Pancreas (tissue), 10 donors: ENCODE results near the gene PAK1. TPM values are rescaled to one million over a fixed set of nuclear protein-coding genes. Genes with fewer than 3 reads are reported as not detected.

ENCODE experiments used
- ATAC-seq, 4 donors: fragments of 200-7000 bp; cut with Tn5 transposase; one replicate each; pipeline versions ENCODE4 v1.8.0 to v1.9.1; 2020; ENCODE audit warnings: mild to moderate bottlenecking in 4 of 4, moderate library complexity in 4 of 4
- DNase-seq, 6 donors: peaks; one replicate each; pipeline ENCODE4 v3.0.0-alpha.2; 2020
- FAIRE-seq: peaks from 2 replicates; lab custom pipeline; 2012; peaks lifted over from hg19 to GRCh38; lab: Jason Lieb, UNC
- H3K27ac ChIP-seq, 4 donors: fragments of 200-600 bp; sonication (generic); 1 replicate in 3 of 4; 2 replicates in 1 of 4; pipeline versions ENCODE4 v1.5.0 to v1.8.0; 2020
- H3K27me3 ChIP-seq, 4 donors: fragments of 200-600 bp; one replicate each; pipeline ENCODE4 v1.8.0; 2021
- H3K36me3 ChIP-seq, 3 donors: fragments of 200-600 bp; sonication (generic) in 1 of 3; one replicate each; pipeline versions ENCODE4 v1.5.0 to v1.8.0; 2020 to 2021
- H3K4me1 ChIP-seq, 3 donors: fragments of 200-600 bp; one replicate each; pipeline ENCODE4 v1.8.0; 2021
- H3K4me3 ChIP-seq, 4 donors: fragments of 200-600 bp; sonication (generic) in 2 of 4; one replicate each; pipeline versions ENCODE4 v1.5.0 to v1.8.0; 2020 to 2021
- H3K9me3 ChIP-seq, 4 donors: fragments of 200-600 bp; one replicate each; pipeline ENCODE4 v1.8.0; 2021
- CTCF ChIP-seq, 4 donors: fragments of 200-600 bp; sonication (generic) in 3 of 4; IDR thresholded peaks; one replicate each; pipeline versions ENCODE4 v1.5.0 to v1.8.0; 2021; ENCODE audit warnings: antibody characterized with exemption in 4 of 4
- WGBS, 2 donors: extraction: QIAGEN DNeasy Blood & Tissue Kit; methylation state at CpG; one replicate each; pipeline ENCODE4 v1.1.7; 2013; 5-methylcytosine and 5-hydroxymethylcytosine counted together
- intact Hi-C, 3 donors: fragments of 100-400 bp; cut with DNase I; formaldehyde crosslinking; loops; one replicate each; pipeline versions ENCODE4 v1.11.1 to v1.14.2; 2022
- polyA plus RNA-seq, 2 donors: library from polyadenylated mRNA; stranded (reverse); fragments of 200-250 nt; gene quantifications; one replicate each; pipeline ENCODE4 v1.2.3, GENCODE V29; 2013
- total RNA-seq, 6 donors: library from RNA; stranded (reverse); fragmentation: NEBNext Ultra II Directional in 4 of 6; extraction: Animal tissue kit (Norgen Biotek cat#: 25700) in 4 of 6; gene quantifications; one replicate each; pipeline versions ENCODE4 v1.2.1 to v1.2.4, GENCODE V29; 2021 to 2023
- donor health status: healthy with polysubstance abuse.
- donor health status: DM: no; HTN: no; CAD: no; lungs with moderate emphysema.
- donor health status: DM: no; HTN: no; CAD: no.
- donor health status: control.
- donor health status: control.
- donor health status: Bipolar disorder and iron deficiency.
- donor health status: DM: yes; HTN: yes; CAD: no.
- donor health status: DM: no; HTN: no; CAD: no.
- donor health status: DM: no; HTN: no; CAD: no.
- donor health status: DM: yes; HTN: yes; CAD: no.

Gene PAK1
- total and polyA plus RNA-seq, 8 donors, result 9.0 to 40.0 (median 20.7) TPM

- intact Hi-C loops, result no loop called here
- no peak overlapping the region for H3K27ac ChIP-seq
Measured at GRCh38 chr11:77294040-77294439, 179.9 kb downstream of the PAK1 start.

GRCh38 chr11:77289737-77290136 is 184.2 kb downstream of the PAK1 start:
- intact Hi-C loops, result no loop called here
- no peak for DNase-seq
- no peak for ATAC-seq
- no peaks in the 10 kb centered on the region for H3K27me3 ChIP-seq
- no peaks in the 10 kb centered on the region for H3K4me1 ChIP-seq
- no peaks in the 10 kb centered on the region for H3K9me3 ChIP-seq
- no peak overlapping the region for H3K27ac ChIP-seq
- TF ChIP-seq CTCF (IDR thresholded peaks at IDR 0.05), result no peak
- H3K36me3 ChIP-seq, result no peaks in the 10 kb centered on the region
- 83 to 84% methylated on average over 4 of the region's 4 CpGs for WGBS, 2 donors
- FAIRE-seq, result no peak
- no peak overlapping the region for H3K4me3 ChIP-seq

More at GRCh38 chr11:77294040-77294439, 179.9 kb downstream of the PAK1 start:
- Histone ChIP-seq H3K36me3 (no peaks in the 10 kb centered on the region), H3K4me3 (no peak overlapping the region), H3K27me3 (no peaks in the 10 kb centered on the region), H3K4me1 (no peaks in the 10 kb centered on the region), H3K9me3 (no peaks in the 10 kb centered on the region)
- TF ChIP-seq CTCF (IDR thresholded peaks at IDR 0.05), result no peak
- FAIRE-seq (no peak), ATAC-seq (no peak), DNase-seq (no peak)
- 83 to 93% methylated on average over 3 of the region's 3 CpGs for WGBS, 2 donors

- H3K4me1 ChIP-seq, result no peaks in the 10 kb centered on the region
- TF ChIP-seq CTCF (IDR thresholded peaks at IDR 0.05), result no peak
- H3K9me3 ChIP-seq, result no peaks in the 10 kb centered on the region
- DNase-seq, result no peak
- no peak overlapping the region for H3K4me3 ChIP-seq
- no peak overlapping the region for H3K27ac ChIP-seq
- FAIRE-seq, result no peak
- intact Hi-C loops, result no loop called here
- H3K27me3 ChIP-seq, result no peaks in the 10 kb centered on the region
- no peaks in the 10 kb centered on the region for H3K36me3 ChIP-seq
- no peak for ATAC-seq
- 80 to 87% methylated on average over 5 of the region's 5 CpGs for WGBS, 2 donors
Measured at GRCh38 chr11:77287615-77288273, 186.2 kb downstream of the PAK1 start.

- WGBS, 2 donors, result 94% methylated on average over 3 of the region's 3 CpGs
- intact Hi-C loops, result no loop called here
- DNase-seq, result no peak
- Histone ChIP-seq H3K4me1 (no peaks in the 10 kb centered on the region), H3K36me3 (no peaks in the 10 kb centered on the region), H3K27me3 (no peaks in the 10 kb centered on the region), H3K9me3 (no peaks in the 10 kb centered on the region), H3K27ac (no peak overlapping the region), H3K4me3 (no peak overlapping the region)
- ATAC-seq, result no peak
- no peak for TF ChIP-seq CTCF (IDR thresholded peaks at IDR 0.05)
- no peak for FAIRE-seq
Measured at GRCh38 chr11:77287136-77287535, 186.8 kb downstream of the PAK1 start.
